Activated CD8-positive, alpha-beta memory T cell treated with anti-CD3 and anti-CD28 coated beads, Interleukin-2, amount 50 U/mL, for 4 hours (primary cell): ENCODE results near the gene SLX4IP.

Source experiments
- DNase-seq: peaks from one replicate; pipeline ENCODE4 v3.0.0-alpha.2; 2020

The SLX4IP gene

GRCh38 chr20:10639077-10639736 is 204.1 kb downstream of the SLX4IP start:
- DNase-seq: no peak

GRCh38 chr20:10639737-10640556 is 204.8 kb downstream of the SLX4IP start:
- no peak for DNase-seq

- DNase-seq: no peak
These were observed 205.8 kb downstream of the SLX4IP start for GRCh38 chr20:10640897-10641296.

GRCh38 chr20:10641467-10641866 is 206.4 kb downstream of the SLX4IP start:
- DNase-seq: no peak

GRCh38 chr20:10641893-10642292 is 206.8 kb downstream of the SLX4IP start:
- no peak for DNase-seq

- no peak for DNase-seq
These were observed 207.9 kb downstream of the SLX4IP start for GRCh38 chr20:10642856-10643559.

- no peak for DNase-seq
These were observed 208.4 kb downstream of the SLX4IP start for GRCh38 chr20:10643560-10643873.

- no peak for DNase-seq
These were observed 209.5 kb downstream of the SLX4IP start for GRCh38 chr20:10644458-10645204.

- DNase-seq: no peak
These were observed 210.1 kb downstream of the SLX4IP start for GRCh38 chr20:10645205-10645570.

- DNase-seq: no peak
These were observed 210.9 kb downstream of the SLX4IP start for GRCh38 chr20:10646006-10646405.

- DNase-seq: no peak
These were observed 211.8 kb downstream of the SLX4IP start for GRCh38 chr20:10646886-10647420.

- DNase-seq: no peak
These were observed 212.4 kb downstream of the SLX4IP start for GRCh38 chr20:10647471-10647870.

GRCh38 chr20:10647909-10648308 is 212.8 kb downstream of the SLX4IP start:
- no peak for DNase-seq

GRCh38 chr20:10648651-10649050 is 213.5 kb downstream of the SLX4IP start:
- no peak for DNase-seq

GRCh38 chr20:10649080-10649796 is 214.1 kb downstream of the SLX4IP start:
- DNase-seq: no peak

GRCh38 chr20:10649797-10650160 is 214.7 kb downstream of the SLX4IP start:
- DNase-seq: no peak

- no peak for DNase-seq
These were observed 216.3 kb downstream of the SLX4IP start for GRCh38 chr20:10651227-10651990.

- no peak for DNase-seq
These were observed 217.1 kb downstream of the SLX4IP start for GRCh38 chr20:10652185-10652584.

- no peak for DNase-seq
These were observed 217.7 kb downstream of the SLX4IP start for GRCh38 chr20:10652660-10653261.

GRCh38 chr20:10653599-10654249 is 218.6 kb downstream of the SLX4IP start:
- no peak for DNase-seq

GRCh38 chr20:10654250-10654610 is 219.1 kb downstream of the SLX4IP start:
- DNase-seq: no peak
